ENCODE results near the gene TFAP2A.

The TFAP2A gene

GRCh38 chr6:10425975-10426780 lies 11.3 kb upstream of the TFAP2A start:
- DNase-seq (ENCODE audit: low read depth, low spot score): no peak

GRCh38 chr6:10425176-10425974 lies 10.5 kb upstream of the TFAP2A start:
- no peak for DNase-seq (ENCODE audit: low read depth, low spot score)

GRCh38 chr6:10424040-10424439 lies 9.2 kb upstream of the TFAP2A start:
- DNase-seq (ENCODE audit: low read depth, low spot score): no peak

- no peak for DNase-seq (ENCODE audit: low read depth, low spot score)
These were observed 7.8 kb upstream of the TFAP2A start for GRCh38 chr6:10422737-10423034.

- DNase-seq (ENCODE audit: low read depth, low spot score): no peak
These were observed 7.3 kb upstream of the TFAP2A start for GRCh38 chr6:10421921-10422736.

GRCh38 chr6:10421158-10421920 lies 6.5 kb upstream of the TFAP2A start:
- no peak for DNase-seq (ENCODE audit: low read depth, low spot score)

- no peak for DNase-seq (ENCODE audit: low read depth, low spot score)
These were observed 5.8 kb upstream of the TFAP2A start for GRCh38 chr6:10420546-10421157.

GRCh38 chr6:10419749-10420545 lies 5.1 kb upstream of the TFAP2A start:
- no peak for DNase-seq (ENCODE audit: low read depth, low spot score)

- no peak for DNase-seq (ENCODE audit: low read depth, low spot score)
These were observed 4.2 kb upstream of the TFAP2A start for GRCh38 chr6:10418862-10419748.

GRCh38 chr6:10418361-10418861 lies 3.5 kb upstream of the TFAP2A start:
- no peak for DNase-seq (ENCODE audit: low read depth, low spot score)

GRCh38 chr6:10417681-10418104 lies 2.8 kb upstream of the TFAP2A start:
- no peak for DNase-seq (ENCODE audit: low read depth, low spot score)

- no peak for DNase-seq (ENCODE audit: low read depth, low spot score)
These were observed 2.2 kb upstream of the TFAP2A start for GRCh38 chr6:10416863-10417641.

GRCh38 chr6:10416516-10416862 lies 1.6 kb upstream of the TFAP2A start:
- no peak for DNase-seq (ENCODE audit: low read depth, low spot score)

- DNase-seq (ENCODE audit: low read depth, low spot score): no peak
These were observed 975 bp upstream of the TFAP2A start for GRCh38 chr6:10415617-10416480.

GRCh38 chr6:10413850-10414738 lies 780 bp downstream of the TFAP2A start:
- no peak for DNase-seq (ENCODE audit: low read depth, low spot score)

GRCh38 chr6:10413262-10413849 lies 1.5 kb downstream of the TFAP2A start:
- DNase-seq (ENCODE audit: low read depth, low spot score): no peak

All from activated naive CD8-positive, alpha-beta T cell treated with anti-CD3 and anti-CD28 coated beads, Interleukin-2, amount 50 U/mL, for 16 hours (primary cell).